HK-2 (cell line): Measurements from ENCODE around the gene MME.

Experiments used
- DNase-seq: peaks from one replicate; pipeline ENCODE4 v3.0.0-alpha.2; 2018; ENCODE audit not compliant: unreplicated experiment

MME gene

DNA sequence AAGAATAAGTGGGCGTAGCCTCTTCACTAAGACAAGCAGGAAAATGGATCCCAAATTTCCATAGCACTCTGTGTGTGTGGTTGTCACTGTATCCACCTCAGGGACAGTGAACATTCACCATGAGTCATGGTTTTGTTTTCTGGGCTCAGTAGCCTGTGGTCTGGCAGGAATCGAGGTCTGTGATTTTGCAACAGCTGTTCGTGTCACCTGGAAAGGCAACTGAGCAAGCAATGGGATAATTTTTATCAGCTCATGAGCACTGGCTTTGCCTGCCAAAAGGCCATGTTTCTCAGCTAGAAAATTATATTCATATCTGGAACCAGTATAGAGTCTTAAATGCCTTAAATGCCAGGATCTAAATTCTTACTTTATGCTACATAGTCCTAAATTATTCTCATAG is 152.5 kb downstream of the MME start:
- peak; percentile 14 for DNase-seq

DNA sequence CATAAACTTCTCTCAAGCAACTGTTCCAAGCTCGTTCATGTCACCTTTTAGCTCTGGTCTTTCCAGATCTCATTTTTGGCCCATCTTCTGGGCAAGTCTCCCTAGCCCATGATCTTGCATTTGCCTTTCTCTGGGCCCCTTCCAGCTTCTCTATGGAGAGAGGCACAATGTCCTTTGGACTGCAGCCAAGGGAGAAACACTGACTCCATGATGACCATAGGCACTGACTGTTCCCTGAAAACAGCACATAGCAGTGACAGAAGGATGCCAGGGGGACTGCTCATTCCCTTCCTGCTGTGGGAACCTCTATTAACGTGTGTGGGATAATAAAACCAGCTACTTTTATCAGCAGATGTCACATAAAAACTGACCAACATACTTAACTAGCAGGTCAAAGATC is 153.1 kb downstream of the MME start:
- DNase-seq = no peak
